GDM1 (cell line): ENCODE data around the gene CDS2.

Experiments
- DNase-seq: peaks from one replicate; lab custom pipeline; 2025; lab: John Stamatoyannopoulos, UW

CDS2 gene

DNA sequence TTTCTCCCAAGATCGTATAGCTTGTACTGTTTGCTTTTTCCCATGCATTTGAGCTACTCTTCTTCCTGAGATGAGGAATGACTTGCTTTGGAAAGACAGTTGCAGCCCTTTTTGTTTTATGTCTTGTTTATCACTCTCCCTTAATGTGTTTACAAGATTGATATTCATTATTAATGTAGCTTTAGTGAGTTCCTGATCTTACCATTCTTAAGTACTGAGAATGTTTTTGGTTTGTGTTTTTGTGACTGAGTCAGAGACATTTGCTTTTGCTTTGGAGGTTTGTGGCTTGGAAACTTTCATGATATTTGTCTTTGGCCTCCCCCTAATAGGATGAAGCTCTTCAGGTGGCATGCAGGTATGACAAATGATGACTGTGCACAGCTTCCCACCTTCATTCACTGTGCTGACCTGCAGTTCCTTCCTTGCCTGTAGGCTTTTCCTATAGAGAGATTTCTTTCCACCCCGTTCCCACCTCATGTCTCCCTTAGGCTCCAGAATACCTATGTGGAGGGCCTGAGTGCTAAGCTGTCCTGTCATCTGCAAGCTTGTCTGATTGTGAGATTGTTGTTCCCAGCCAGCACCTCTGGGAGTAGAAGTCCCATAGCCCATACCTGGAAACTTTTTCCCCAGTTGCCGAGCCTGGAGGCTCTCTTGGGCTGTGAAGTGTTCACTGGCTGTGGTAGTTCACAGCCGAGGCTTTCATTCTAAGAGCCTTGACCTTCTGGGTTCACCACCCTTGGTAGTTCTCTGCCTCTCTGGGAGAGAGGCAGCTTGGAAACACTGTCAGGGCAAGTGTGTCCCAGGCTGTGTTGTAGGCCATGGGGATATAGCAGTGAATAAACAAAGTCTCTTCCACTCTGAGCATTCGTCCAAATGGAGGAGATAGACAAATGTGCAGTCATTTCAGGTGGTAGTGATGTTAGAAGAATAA, 27.1 kb downstream of the CDS2 start:
- DNase-seq: no peak

DNA sequence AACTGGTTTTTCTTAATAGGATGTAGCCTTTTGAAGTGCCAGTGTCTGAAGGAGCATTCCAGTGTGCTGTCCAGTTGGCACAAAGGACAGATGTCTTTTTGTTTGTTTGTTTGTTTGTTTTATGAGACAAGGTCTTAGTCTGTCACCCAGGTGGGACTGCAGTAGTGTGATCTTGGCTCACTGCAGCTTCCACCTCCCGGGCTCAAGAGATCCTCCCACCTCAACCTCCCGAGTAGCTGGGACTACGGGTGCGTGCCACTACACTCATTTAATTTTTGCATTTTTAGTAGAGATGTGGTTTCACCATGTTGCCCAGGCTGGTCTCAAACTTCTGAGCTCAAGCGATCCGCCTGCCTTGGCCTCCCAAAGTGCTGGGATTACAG, 27.7 kb downstream of the CDS2 start:
- DNase-seq: no peak

DNA sequence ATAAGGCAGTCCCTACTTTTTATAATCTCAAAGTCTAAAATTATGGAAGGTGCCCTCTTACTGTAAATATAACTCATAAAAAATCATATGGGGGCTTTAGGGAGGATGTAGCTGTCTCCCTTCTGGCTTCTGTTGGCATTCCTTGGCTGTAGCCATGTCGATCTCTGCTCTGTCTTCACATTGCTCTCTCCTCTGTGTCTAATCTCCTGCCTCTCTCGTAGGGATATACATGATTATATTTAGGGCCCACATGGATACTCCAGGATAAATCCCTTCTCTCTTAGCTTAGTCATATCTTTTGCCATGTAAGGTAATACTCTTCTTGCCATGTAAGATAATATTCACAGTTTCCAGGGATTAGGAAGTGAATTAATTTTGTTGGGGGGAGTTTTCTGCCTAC, 28.6 kb downstream of the CDS2 start:
- DNase-seq: no peak

DNA sequence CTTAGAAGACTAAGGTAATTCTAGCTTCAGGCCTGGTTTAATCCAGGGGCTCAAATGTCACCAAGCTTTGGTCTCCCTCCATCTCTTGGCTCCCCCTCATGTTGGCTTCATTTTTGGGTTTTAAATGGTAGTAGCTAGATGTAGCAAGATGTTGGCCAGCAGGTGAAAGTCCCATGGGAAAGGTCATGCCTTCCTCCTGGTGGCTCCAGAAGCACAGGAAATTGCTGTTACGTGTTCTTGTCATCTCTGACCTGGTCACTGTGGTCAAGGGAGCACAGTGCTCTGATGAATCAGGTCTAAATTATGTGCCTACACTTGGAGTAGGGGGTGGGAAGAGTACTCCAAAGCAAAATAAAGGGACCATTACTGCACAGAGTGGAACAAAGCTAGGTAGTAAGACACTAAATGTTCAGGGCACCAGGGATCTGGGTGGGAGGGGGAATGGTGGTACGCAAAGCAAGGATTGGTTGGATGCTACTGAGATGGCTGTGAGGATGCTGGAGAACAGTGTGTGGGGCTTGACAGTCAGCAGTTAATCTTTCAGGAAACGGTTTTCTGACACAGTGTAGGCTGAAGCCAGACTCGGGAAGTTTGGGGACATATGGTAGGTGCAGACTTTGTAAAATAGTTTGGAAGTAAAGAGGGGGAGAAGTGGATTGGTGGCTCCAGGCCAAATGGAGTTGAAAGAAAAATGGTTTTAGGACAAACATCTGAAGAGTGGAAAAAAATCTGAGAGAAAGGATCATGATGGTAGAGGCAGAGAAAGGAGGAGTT, 30.1 kb downstream of the CDS2 start:
- DNase-seq: no peak

DNA sequence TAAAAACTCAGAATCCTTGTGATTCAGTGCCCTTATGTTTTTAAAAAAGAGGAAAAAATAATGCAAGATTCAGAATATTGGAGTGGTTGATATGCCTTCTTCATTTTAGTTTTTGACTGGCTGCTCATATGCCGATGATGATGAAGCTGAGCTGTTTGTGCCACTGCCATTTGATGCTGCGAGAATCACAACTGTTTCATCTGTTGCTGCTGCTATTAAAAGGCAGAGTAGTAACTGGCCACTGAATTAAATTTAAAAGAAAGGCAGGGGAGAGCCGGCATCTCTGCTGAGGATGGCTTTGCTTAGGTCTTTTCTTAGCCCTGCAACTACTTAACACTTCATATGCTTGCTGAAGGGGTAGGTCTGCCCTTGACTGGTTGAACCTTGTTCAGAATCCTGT, 33.1 kb downstream of the CDS2 start:
- DNase-seq: no peak

DNA sequence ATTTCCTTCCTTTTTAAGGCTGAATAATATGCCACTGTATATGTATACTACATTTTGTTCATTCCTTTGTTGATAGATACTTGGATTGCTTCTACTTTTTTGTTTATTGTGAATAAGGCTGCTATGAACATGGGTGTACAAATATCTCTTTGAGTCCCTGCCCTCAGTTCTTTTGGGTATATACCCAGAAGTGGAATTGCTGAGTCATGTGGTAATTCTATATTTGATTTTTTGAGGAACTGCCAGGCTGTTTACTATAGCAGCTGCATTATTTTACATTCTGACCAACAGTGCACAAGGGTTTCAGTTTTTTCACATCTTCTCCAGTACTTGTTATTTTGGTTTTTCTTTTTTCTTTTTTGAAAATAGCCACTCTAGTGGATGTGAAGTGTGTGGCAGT, 34.1 kb downstream of the CDS2 start:
- no peak for DNase-seq

DNA sequence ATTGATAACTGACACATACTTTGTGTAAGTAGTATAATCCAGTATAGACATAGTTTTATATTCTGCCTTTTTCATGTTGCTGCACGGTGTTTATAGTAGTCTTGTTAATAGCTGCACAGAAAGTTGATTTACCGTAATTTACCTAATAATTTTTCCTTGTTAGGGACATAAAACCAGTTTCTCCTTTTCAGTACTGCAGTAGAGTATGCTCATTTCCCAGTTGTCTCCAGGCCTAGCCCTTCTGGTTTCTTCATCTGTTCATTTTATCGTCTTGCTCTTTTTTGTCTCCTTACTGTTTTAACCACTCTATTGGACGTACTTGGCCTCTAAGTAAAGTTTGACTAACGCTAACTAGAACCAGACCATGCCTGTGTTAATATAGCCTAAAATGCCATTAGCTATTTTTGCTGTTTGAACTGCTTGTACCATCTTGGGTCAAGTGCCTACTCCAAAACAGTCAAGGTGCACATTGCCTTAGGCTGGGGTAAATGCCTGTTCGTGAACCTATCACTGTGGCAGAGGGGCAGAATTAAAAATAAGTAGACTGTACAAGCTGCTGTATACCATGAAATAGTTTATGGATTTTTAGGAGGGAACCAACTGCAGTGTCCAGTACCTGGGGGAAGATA, 34.8 kb downstream of the CDS2 start:
- no peak for DNase-seq

DNA sequence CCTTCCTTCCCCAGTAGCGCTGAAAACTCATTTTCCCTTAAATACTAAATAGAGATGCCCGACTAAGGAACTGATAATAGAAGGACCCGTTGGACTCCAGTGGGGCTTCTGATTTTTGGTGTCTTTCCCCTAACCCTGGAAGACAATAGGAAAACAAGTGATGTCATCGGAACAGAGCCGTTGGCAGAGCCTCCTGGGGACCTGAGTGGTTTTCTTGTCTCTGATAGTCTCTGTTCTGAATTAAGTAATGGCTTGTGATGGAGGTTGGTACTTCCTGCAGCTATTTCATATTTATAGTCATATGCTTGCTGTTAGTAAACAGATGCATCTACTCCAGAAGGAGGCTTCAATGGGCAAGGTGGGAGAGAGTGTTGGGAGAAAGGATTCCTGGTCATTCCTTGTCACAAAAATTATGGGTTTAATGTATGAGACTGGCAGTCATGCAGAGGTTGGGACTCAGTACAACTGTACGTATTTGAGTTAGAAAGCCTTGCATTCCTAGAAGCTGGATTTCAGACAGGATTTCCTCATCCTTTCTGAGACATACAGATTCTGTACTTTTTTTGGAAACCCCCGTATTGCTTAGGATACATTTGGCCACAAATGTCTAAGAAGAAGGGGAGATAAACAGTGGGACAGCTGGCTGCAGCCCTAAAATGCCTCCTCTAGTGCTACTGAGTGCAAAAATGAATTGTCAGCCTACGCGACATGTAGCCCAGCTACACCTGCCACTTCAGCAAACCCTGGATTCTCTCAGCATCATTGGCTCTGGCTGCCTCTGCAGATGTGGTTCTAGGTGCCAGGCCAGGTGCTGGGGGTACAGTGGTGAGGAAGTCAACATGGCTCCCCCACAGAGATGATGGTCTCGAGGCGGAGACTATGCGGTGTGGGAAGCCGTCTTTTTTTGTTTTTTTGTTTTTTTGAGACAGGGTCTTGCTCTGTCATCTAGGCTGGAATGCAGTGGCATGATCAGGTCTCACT, 38.1 kb downstream of the CDS2 start:
- no peak for DNase-seq

DNA sequence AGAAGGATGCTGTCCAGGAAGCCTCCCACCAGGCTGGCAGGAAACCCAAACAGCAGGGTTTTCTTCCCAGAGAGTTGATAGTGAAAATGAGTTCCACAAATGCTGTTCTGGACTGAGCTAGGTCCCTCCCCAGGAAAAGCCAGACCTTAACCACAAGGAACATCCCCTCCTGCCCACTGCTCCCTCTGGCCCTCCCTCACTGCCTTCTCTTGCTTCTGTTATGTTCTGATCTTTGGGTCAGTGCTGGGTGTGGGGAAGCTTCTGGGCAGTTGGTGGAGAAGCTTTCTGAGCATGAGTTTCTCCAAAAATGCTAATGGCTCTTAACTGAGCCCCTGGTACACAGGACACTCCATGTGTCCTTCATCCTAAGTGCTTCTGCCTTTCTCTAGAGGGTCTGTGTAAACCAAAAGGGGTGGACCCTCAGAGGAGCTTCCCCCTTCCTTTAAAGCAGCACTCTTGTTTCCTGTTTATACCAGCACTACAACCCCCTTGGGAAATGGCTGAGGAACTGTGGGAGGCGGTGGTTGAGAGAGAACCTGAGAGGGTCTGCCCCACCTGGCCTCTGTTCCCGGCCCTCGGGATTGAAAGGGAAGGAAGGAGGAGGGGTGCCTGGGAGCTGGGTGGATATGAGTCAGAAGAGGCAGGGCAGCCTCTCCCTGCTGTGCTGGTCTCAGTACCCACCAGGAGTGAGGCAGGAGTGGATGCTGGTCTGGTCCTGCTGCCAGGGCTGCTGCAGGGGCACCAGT, 42.0 kb downstream of the CDS2 start:
- DNase-seq: peak; percentile 76

DNA sequence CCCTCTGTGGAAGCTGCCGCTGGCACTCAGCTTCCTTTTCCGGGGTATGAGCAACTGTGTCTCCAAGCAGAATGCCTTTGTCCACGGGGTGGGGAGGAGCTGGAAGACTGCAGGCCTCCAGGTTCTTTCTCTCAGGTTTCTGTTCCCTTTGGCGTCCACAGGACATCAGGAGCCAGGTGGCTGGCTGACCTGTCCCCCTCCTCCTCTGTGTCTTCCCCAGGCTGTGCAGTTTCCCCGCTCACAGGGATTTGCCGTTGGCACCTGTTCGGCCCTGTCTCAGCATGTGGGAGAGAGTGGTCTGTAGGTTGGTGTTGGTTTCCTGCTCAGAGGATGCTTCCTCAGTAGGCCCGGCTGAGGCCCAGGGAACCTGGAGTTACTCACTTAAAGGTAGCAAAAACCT, 43.5 kb downstream of the CDS2 start:
- no peak for DNase-seq

DNA sequence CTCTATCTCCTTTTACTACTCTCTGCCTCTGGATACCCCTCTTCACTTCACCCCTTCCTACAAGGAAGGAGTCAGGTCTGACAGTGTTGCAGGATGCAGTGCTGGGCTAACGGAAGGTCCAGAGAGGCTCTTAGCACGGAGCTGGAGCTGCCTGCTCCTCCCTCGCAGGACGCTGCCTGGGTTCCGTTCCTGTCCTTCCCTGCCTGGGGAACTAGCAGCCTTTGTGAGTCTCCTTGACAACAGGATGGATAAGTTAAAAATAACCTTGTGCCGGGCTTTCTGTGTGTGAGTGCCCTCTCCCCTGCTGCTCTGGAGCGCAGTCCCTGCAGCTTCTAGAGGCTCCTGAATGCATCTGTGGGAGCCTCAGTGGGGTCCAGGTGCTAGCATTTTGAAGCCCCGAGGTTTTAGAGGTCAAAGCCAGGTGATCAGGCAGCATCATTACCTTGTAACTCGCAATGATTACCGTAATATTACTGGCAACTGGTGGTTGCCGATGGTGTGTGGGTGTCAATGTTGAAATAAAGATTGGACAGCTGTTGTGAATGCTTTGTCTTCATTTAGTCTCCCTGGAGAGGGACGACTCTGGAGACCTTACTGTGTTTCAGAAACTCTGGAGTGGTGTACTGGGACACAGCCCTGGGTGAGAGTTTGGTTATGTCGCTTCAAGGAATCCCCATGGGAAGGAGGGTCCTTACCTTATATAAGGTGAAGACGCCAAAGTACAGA, 44.4 kb downstream of the CDS2 start:
- no peak for DNase-seq

DNA sequence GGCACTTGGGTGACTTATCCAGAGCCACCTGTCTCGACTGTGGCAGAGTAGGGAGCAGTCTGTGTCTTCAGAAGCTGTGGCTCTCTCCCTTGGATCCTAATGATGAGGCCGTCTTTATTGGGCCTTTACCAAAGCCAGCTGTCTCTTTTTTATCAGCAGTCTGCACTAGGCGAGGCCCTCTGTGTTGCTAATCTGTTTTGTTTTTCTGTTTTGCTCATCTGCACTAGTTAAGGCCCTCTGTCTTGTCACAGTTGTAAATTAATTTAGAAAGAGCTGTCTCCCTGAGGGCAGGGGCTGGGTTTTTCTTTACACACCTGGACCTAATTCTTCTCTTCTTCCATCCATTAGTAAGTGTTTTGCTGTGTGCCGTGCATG, 45.0 kb downstream of the CDS2 start:
- DNase-seq: no peak

DNA sequence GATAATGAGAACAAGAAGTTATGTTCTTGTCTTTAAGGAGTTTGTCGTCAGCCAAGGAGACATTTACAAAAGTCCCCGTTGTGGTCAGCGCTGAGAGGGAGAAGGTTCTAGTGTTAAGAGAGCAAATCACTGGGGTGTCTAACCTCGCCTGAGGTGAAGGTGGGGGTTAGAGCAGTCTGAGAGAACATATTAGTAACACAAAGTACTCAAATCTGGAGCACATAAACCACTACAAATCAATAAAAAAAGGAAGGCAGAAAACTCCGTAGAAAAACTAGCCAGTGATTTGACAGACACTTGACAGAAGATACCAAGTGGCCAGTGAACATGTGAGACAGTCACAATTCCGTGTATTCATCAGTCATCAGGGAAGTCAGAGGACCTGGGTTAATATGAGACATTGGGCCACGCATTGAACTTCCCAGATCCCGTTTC, 45.4 kb downstream of the CDS2 start:
- DNase-seq: no peak

DNA sequence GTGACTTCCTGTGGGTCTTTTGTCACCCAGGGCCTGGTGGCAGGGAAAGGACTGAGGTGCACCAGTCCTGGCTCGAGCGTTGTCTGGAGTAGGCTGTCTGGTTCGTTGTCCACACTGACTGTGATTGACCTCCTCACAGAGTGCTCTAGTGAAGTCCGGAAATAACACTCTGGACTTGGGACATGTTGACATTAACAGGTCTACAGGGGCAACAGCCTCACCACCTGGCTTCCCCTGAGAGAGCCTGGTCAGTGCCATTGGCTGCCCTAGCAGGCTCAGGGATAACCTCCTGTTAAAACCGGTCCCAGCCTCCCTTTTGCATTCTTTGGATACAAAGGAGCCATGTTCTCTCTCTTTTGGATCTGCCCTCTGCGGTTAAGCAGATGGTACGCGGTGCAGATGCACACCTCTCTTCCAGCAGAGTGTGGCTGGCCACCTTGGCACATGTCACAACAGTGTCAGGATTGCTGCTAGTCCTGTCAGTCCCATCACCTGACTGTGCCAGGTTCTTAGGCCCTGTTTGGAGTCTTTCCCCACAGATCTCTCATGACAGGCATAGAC, 46.2 kb downstream of the CDS2 start:
- DNase-seq: no peak

DNA sequence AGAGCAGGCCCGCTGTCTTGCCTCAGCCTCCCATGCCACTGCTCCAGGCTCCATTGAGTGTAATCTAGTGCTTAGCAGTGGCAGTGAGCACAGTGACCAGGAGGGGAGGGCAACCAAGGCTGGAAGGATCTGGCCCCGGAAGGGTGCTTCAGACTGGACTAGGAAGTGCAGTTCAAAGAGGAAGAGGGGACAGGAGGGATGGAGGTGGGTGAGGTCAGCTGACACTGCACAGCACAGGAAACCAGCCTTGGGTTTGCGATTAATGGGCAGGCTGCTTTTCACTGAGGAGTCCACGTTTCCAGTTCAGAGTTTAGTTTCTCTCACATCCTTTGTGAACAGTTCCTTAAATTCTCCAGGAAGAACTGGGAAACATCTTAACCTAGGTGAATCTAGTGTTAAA, 46.9 kb downstream of the CDS2 start:
- DNase-seq: no peak

DNA sequence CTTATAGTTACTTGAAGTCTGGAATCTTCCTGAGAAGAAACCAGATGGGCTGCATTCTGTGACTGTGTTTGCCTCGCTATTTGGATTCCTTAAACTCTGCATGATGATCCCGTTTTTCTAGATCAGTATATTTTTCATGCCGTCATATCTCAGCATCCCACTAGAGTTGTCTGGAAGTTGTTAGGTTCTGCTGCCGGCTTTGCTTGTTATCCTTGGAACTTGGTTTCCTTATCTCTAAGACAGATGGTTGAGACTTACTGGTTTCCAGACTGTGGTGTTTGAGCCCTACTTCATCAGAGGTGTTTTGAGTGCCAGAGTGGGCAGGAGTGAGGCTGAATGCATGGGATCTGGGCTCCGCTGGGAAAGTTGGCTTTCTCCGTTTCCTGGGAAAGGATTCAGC, 50.3 kb downstream of the CDS2 start:
- DNase-seq: no peak

DNA sequence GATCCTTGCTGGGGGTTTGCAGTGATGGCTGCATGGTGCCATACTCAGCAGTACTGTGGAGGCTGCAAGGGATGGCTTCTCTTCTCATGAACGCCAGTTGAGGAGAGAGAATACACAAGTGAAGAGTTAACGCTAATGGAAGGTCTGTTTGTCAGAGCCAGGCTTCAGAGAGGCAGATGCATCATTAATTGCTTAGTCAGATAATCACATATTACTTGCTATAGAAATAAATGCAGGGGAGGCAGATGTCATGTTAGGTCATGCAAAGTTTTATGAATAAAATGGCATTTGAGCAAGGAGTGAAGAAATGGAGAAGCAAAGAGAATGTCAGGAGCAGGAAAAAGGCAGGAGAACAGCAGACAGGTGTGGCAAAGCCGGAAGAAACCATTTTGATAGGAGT, 51.2 kb downstream of the CDS2 start:
- no peak for DNase-seq

DNA sequence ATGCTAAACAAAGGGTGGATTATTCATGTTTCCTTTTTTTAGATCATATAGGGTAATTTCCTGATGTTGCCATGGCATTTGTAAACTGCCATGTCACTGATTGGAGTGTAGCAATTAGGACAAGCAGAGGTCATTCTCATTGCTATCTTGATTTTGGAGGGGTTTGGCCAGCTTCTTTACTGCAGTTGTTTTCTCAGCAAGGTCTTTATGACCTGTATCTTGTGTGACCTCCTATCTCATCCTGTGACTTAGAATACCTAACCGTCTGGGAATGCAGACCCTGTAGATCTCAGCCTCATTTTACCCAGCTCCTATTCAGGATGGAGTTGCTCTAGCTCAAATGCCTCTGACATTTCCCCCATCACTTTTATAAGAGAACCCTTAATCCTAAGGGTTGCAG, 53.6 kb downstream of the CDS2 start:
- no peak for DNase-seq

DNA sequence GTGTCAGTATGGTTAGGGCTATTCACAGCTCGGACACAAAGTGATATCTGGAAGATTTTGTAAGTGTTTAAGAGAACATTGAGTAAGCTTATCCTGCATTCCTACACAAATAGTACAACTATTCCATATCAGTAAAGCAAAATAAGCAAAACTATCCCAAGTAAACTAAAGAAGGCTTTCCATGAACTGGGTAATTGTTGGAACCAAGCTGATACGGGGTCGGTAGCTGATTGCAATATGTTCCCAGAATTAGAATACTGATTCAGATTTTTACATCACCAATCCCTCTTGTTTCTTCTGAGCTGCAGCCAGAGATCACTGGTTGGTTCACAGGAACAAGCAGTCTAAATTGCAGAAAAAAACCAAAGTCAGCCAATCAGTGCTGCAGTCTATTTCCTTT, 54.1 kb downstream of the CDS2 start:
- DNase-seq: no peak

DNA sequence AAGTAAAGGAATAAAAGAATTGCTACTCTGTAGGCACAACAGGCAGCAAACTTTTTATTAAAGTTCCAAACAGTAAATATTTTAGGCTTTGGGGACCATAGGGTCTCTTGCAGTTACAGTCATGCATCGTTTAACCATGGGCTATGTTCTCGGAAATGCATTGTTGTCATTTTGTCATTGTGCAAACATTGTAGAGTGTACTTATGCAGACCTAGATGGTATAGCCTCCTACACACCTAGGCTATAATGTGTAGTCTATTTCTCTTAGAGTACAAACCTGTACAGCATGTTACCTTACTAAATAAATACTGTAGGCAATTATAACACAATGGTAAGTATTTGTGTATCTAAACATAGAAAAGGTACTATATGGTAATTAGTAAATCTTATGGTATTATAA, 54.7 kb downstream of the CDS2 start:
- DNase-seq: no peak
